Measurements from ENCODE around the gene IPO4. TPM values are rescaled to one million over a fixed set of nuclear protein-coding genes. Genes with fewer than 3 reads are reported as not detected.

IPO4 gene
- total RNA-seq, 2 experiments from 2014 or later, result 36.6 to 37.9 TPM

DNA sequence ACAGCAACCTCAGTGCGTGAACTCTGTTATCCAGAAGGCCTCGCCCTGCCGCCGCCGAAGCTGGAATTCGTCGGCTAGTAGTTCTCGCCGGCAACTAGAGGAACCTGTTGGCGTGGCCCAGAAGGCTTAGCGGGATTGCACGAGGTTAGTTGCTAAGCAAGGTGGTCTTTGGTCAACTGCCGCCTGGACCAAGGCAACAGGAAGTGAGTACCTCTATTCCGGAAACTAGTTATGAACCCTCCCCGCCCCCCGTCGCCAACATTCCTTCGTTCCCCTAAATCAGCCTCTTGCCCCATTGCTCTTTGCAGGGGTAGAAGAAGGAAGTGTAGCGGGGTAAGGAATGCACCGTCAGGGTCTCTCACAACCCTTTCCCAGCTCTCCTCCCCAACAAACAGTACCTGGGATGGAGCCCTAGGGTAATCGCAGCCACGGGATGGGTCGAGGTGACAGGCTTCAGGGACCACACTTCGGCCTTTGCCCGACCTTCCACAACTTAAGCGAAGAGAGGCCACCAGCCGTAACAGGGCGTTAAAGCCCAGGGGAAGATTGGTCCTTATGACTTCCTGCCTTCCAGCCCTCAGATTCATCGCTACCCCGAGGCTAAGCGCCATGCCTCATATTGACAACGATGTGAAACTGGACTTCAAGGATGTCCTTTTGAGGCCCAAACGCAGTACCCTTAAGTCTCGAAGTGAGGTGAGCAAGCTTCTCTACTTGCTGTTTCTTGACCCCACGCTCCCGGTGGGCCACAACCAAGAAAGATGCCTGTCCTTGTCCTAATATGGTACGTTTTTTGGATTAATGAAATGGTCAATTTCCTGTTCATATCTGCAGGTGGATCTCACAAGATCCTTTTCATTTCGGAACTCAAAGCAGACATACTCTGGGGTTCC, 44.3 kb upstream of the IPO4 start, which contains the start of gene GMPR2:
Gene GMPR2 (plus strand): TSS at position 285 of the 893 bp plus-strand sequence. CDS start 325 bp downstream, at position 610.
- Histone ChIP-seq H3K9me3 (ENCODE audit: control insufficient read depth in 1 of 2, insufficient read depth in 1 of 2, low read length in 2 of 2) (no peaks in the 10 kb centered on the region), H3K4me1 (ENCODE audit: insufficient read depth, low read length) (peaks cover 29% of the 10 kb centered on the region), H3K4me3 (ENCODE audit: low read length) (peak within 1 kb of the TSS; percentile 98), H3K36me3 (ENCODE audit: insufficient read depth, low read length) (peaks cover 49% of the 10 kb centered on the region), H3K27ac (ENCODE audit: low read depth in 1 of 2, low read length in 2 of 2) (peak within 1 kb of the TSS; percentile 81 to 95), H3K27me3 (ENCODE audit: control insufficient read depth in 1 of 2, insufficient read depth in 2 of 2, low read length in 2 of 2) (no peaks in the 10 kb centered on the region)
- intact Hi-C loops (cut with DNase I, micrococcal nuclease), result loop anchor here (1.0 to 5.0 kb wide), 10 partner anchors 9 to 209 kb away; partner anchors contain the start of genes PSME2 (in 2 of the 2), RABGGTA (in 2 of the 2), RNF31 (in 2 of the 2) and TINF2 (in 2 of the 2)
- H3K27ac Mint-ChIP-seq, result peak within 1 kb of the TSS; percentile 93
- ChIA-PET CTCF (interaction anchor here (1.0 to 3.1 kb wide), 5 partner anchors 9 to 75 kb away, joined by 3 to 13 read pairs (median 6); partner anchors contain the start of genes IRF9, MDP1 and TINF2), POLR2A (interaction anchor here (0.7 to 2.6 kb wide), 9 partner anchors 10 to 205 kb away, joined by 3 to 40 read pairs (median 5); partner anchors contain the start of genes CHMP4A, DCAF11, IRF9 and MDP1)
- no peaks in the 10 kb centered on the region for H3K27me3 Mint-ChIP-seq
- ATAC-seq (ENCODE audit: poor library complexity) (peak; percentile 12), DNase-seq (peak in 3 of 14 experiments; percentile 33 to 45 (median 44))
- no peaks in the 10 kb centered on the region for H3K9me3 Mint-ChIP-seq
- peaks cover 74% of the 10 kb centered on the region for H3K36me3 Mint-ChIP-seq (ENCODE audit: low read depth)
- TF ChIP-seq, protein P1, sequence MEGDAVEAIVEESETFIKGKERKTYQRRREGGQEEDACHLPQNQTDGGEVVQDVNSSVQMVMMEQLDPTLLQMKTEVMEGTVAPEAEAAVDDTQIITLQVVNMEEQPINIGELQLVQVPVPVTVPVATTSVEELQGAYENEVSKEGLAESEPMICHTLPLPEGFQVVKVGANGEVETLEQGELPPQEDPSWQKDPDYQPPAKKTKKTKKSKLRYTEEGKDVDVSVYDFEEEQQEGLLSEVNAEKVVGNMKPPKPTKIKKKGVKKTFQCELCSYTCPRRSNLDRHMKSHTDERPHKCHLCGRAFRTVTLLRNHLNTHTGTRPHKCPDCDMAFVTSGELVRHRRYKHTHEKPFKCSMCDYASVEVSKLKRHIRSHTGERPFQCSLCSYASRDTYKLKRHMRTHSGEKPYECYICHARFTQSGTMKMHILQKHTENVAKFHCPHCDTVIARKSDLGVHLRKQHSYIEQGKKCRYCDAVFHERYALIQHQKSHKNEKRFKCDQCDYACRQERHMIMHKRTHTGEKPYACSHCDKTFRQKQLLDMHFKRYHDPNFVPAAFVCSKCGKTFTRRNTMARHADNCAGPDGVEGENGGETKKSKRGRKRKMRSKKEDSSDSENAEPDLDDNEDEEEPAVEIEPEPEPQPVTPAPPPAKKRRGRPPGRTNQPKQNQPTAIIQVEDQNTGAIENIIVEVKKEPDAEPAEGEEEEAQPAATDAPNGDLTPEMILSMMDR (IDR thresholded peaks at IDR 0.05), result no peak
- peak within 1 kb of the TSS; percentile 96 for H3K4me3 Mint-ChIP-seq
- H3K4me1 Mint-ChIP-seq (ENCODE audit: low read depth), result peaks cover 69% of the 10 kb centered on the region

DNA sequence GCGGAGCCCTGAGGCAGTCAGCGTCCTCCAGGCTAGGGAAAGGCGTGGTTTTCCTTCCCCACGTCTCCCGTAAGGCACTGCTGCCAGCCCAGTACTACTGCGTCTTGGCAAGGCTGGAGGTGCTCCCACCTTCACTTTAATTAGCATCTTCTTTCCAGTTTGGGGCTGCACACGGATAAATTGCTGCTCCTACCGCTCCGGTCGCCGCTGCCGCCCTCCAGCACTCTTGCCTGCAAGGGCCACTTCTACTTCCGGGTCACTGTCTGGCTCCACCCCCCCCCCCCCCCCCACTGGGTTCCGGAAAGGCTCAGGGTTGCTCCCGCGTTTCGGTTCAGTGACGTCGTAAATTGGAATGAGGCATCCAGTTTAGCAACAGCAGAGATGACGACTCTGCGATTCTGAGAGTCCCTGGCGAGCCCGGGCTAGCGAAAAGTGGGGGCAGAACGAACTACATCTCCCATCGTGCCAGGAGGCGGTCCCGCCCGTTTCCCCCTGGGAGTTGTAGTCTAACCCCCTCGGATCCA, 43.6 kb upstream of the IPO4 start, which contains the start of gene NEDD8:
Gene NEDD8 (minus strand): TSS at position 247 of the 524 bp plus-strand sequence. CDS start 100 bp downstream, at position 147.
- H3K9me3 Mint-ChIP-seq, result no peaks in the 10 kb centered on the region
- Histone ChIP-seq H3K36me3 (ENCODE audit: insufficient read depth, low read length) (peaks cover 47% of the 10 kb centered on the region), H3K4me3 (ENCODE audit: low read length) (peak within 1 kb of the TSS; percentile 98), H3K9me3 (ENCODE audit: control insufficient read depth in 1 of 2, insufficient read depth in 1 of 2, low read length in 2 of 2) (no peaks in the 10 kb centered on the region), H3K4me1 (ENCODE audit: insufficient read depth, low read length) (peaks cover 29% of the 10 kb centered on the region), H3K27me3 (ENCODE audit: control insufficient read depth in 1 of 2, insufficient read depth in 2 of 2, low read length in 2 of 2) (no peaks in the 10 kb centered on the region), H3K27ac (ENCODE audit: low read depth in 1 of 2, low read length in 2 of 2) (peak within 1 kb of the TSS; percentile 81 to 95)
- DNase-seq (peak; percentile 73 to 94 (median 84)), ATAC-seq (ENCODE audit: poor library complexity) (peak; percentile 87)
- H3K27me3 Mint-ChIP-seq, result no peaks in the 10 kb centered on the region
- TF ChIP-seq, protein P1 (IDR thresholded peaks at IDR 0.05), result no peak
- CTCF ChIA-PET, result interaction anchor here (1.5 to 1.8 kb wide), 2 partner anchors 10 to 16 kb away, joined by 6 to 9 read pairs; partner anchors contain the start of genes MDP1 and TINF2
- H3K4me1 Mint-ChIP-seq (ENCODE audit: low read depth), result peaks cover 66% of the 10 kb centered on the region
- peaks cover 73% of the 10 kb centered on the region for H3K36me3 Mint-ChIP-seq (ENCODE audit: low read depth)
- POLR2A ChIA-PET, result interaction anchor here (1.0 to 2.6 kb wide), 6 partner anchors 10 to 43 kb away, joined by 4 to 40 read pairs (median 8); partner anchors contain the start of genes CHMP4A, MDP1, RABGGTA and TINF2
- H3K27ac Mint-ChIP-seq, result peak within 1 kb of the TSS; percentile 93
- peak within 1 kb of the TSS; percentile 96 for H3K4me3 Mint-ChIP-seq
- intact Hi-C loops (cut with DNase I, micrococcal nuclease), result loop anchor here (1.0 to 5.0 kb wide), 10 partner anchors 10 to 210 kb away; partner anchors contain the start of genes PSME2 (in 2 of the 2), RABGGTA (in 2 of the 2), RNF31 (in 2 of the 2) and TINF2 (in 2 of the 2)
